Measurements from ENCODE around the gene PARP4.
"Not testable (repeated sequence)": the region's sequence is repeated elsewhere in the genome, so short reads cannot be mapped to it uniquely, and the experiment has no call there.

DNA sequence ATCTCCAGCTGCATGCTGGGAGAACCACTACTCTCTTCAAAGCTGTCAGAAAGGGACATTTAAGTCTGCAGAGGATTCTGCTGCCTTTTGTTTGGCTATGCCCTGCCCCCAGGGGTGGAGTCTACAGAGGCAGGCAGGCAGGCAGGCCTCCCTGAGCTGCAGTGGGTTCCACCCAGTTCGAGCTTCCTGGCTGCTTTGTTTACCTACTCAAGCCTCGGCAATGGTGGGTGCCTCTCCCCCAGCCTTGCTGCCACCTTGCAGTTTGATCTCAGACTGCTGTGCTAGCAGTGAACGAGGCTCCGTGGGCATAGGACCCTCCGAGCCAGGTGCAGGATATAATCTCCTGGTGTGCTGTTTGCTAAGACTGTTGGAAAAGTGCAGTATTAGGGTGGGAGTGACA lies 41.3 kb upstream of the PARP4 start:
- TF ChIP-seq, protein P1, sequence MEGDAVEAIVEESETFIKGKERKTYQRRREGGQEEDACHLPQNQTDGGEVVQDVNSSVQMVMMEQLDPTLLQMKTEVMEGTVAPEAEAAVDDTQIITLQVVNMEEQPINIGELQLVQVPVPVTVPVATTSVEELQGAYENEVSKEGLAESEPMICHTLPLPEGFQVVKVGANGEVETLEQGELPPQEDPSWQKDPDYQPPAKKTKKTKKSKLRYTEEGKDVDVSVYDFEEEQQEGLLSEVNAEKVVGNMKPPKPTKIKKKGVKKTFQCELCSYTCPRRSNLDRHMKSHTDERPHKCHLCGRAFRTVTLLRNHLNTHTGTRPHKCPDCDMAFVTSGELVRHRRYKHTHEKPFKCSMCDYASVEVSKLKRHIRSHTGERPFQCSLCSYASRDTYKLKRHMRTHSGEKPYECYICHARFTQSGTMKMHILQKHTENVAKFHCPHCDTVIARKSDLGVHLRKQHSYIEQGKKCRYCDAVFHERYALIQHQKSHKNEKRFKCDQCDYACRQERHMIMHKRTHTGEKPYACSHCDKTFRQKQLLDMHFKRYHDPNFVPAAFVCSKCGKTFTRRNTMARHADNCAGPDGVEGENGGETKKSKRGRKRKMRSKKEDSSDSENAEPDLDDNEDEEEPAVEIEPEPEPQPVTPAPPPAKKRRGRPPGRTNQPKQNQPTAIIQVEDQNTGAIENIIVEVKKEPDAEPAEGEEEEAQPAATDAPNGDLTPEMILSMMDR (IDR thresholded peaks at IDR 0.05; ENCODE audit: low read depth, low read length), result not testable (repeated sequence)
- not testable (repeated sequence) for TF ChIP-seq POLR2A (IDR thresholded peaks at IDR 0.05; ENCODE audit: extremely low read depth, insufficient read length)
- TF ChIP-seq, protein P2, sequence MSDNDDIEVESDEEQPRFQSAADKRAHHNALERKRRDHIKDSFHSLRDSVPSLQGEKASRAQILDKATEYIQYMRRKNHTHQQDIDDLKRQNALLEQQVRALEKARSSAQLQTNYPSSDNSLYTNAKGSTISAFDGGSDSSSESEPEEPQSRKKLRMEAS (IDR thresholded peaks at IDR 0.05; ENCODE audit: low read depth, low read length), result not testable (repeated sequence)
